Measurements from ENCODE around the gene ABCB8.

Gene ABCB8

DNA sequence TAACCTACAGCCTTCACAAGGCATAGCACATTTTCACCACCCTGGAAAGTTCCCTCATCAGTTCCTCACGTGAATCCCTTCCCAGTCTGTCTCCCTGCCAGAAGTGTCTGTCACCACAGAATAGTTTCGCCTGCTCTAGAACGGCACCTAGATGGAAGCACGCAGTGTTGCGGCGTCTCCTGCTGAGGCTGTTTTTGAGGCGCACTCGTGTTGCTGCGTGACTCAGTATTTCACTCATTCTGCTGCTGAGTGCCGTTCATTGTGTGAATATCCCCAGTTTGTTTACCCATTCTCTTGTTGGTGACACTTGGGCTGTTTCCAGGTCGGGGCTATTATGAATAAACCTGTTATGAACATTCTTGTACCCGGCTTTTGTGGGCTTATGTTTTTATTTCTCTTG is 24.7 kb upstream of the ABCB8 start:
- TF ChIP-seq CTCF (IDR thresholded peaks at IDR 0.05; ENCODE audit: extremely low read depth, insufficient read depth, missing control alignments) = no peak
- in situ Hi-C loops (cut with MboI; ENCODE audit: low pct_unique_long_range_greater_than_20kb, low sequenced_read_pairs, unreplicated experiment) = no loop called here
- no peak for DNase-seq (ENCODE audit: low spot score)

- in situ Hi-C loops (cut with MboI; ENCODE audit: low pct_unique_long_range_greater_than_20kb, low sequenced_read_pairs, unreplicated experiment) = no loop called here
- no peak for TF ChIP-seq CTCF (IDR thresholded peaks at IDR 0.05; ENCODE audit: extremely low read depth, insufficient read depth, missing control alignments)
- no peak for DNase-seq (ENCODE audit: low spot score)
These were observed 22.7 kb upstream of the ABCB8 start for GRCh38 chr7:151005566-151005965.

GRCh38 chr7:151006590-151007300 is 21.5 kb upstream of the ABCB8 start:
- in situ Hi-C loops (cut with MboI; ENCODE audit: low pct_unique_long_range_greater_than_20kb, low sequenced_read_pairs, unreplicated experiment) = no loop called here
- TF ChIP-seq CTCF (IDR thresholded peaks at IDR 0.05; ENCODE audit: extremely low read depth, insufficient read depth, missing control alignments) = no peak
- no peak for DNase-seq (ENCODE audit: low spot score)

DNA sequence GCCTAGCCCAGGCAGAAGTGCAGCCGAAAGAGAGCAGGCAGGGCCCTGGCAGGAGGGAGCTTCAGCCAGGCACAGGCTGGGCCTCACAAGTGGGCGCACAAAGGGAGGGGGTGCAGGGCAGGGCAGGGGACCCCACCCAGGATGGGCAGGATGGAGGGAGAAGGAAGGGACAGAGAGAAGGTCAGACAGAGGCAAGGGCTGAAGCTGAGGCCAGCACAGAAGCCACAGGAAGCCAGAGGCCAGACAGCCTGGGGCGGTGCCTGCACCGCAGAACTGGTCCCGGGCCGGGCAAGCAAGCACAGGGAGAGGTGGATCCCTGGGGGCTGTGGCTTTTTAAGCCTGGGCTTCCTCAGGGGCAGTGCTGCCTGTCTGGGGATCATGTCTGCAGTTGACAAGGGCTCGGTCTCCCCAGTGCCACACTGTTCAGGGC is 20.8 kb upstream of the ABCB8 start:
- DNase-seq (ENCODE audit: low spot score) = no peak
- TF ChIP-seq CTCF (IDR thresholded peaks at IDR 0.05; ENCODE audit: extremely low read depth, insufficient read depth, missing control alignments) = no peak
- in situ Hi-C loops (cut with MboI; ENCODE audit: low pct_unique_long_range_greater_than_20kb, low sequenced_read_pairs, unreplicated experiment) = no loop called here

DNA sequence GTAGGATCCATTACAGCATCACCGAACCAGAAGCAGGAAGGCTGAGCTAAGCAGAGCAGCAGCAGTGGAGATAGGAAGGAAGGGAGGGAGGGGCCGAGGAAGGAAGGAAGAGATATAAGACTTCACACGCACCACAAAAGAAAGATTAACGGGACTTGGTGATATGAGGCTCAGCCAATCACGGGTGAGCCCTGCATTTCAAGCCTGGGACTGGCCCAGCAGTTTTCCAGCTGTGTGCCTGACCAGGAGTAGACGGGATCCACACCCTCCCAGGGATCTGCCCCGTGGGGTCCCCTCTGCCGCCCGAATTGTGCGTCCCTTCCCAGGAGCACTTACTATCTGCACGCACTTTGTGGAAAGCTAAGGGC is 20.1 kb upstream of the ABCB8 start:
- in situ Hi-C loops (cut with MboI; ENCODE audit: low pct_unique_long_range_greater_than_20kb, low sequenced_read_pairs, unreplicated experiment) = no loop called here
- no peak for DNase-seq (ENCODE audit: low spot score)
- TF ChIP-seq CTCF (IDR thresholded peaks at IDR 0.05; ENCODE audit: extremely low read depth, insufficient read depth, missing control alignments) = no peak

DNA sequence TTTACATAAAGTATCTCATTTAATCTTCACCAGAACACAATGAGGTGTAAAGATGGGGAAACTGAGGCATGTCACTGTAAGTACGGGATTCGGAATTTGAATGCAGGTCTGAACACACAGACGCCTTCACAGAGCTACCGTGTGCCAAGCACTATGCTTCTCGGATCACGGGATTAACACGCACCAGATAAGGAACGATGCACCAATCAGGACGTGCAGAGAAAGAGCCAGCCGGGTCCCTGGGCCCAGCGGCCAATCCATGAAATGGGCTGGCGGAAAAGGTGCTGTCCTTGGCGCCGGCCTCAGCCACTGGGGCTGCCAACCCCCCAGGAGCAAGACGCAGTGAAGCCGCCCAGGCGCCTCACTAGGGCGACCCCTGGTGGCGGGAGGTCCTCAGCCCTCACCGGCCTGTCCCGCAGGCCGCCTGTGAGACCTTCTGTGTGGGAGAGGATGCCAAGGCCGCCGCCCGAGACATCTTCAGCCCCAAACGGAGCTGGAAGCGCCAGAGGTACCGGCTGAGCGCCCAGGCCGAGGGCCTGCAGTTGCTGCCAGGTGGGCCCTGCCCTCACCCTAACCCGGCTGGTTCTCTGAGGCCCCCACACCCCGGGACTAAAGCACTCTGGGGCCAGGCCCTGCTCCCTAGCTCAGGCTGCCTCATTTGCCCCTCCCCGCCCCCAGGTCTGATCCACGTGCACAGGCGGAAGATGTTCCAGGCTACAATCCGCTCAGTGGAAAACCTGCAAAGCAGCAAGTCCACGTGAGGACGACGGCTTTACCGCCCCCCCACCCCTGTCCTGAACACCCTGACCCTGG is 19.5 kb upstream of the ABCB8 start:
- peak; percentile 76 for TF ChIP-seq CTCF (IDR thresholded peaks at IDR 0.05; ENCODE audit: extremely low read depth, insufficient read depth, missing control alignments)
- in situ Hi-C loops (cut with MboI; ENCODE audit: low pct_unique_long_range_greater_than_20kb, low sequenced_read_pairs, unreplicated experiment) = no loop called here
- peak; percentile 95 for DNase-seq (ENCODE audit: low spot score)

All from GM13977 (cell line).